Vagina (tissue), 2 donors: ENCODE data around the gene PCDHGB1.

Experiments used
- POLR2A ChIP-seq, 2 donors: fragments of 450-650 bp; IDR thresholded peaks; one replicate each; pipeline ENCODE4 v1.6.1; 2017; ENCODE audit warnings: antibody characterized with exemption in 2 of 2, mild to moderate bottlenecking in 2 of 2, moderate library complexity in 2 of 2
- TF ChIP-seq, protein P1 (sequence below), 3 experiments: fragments of 450-650 bp in 2 of 3; fragments of 200-600 bp in 1 of 3; sonication (generic) in 1 of 3; IDR thresholded peaks; one replicate each; pipeline ENCODE4 v1.5.1; 2017 to 2019; ENCODE audit warnings: antibody characterized with exemption in 3 of 3, mild to moderate bottlenecking in 2 of 3, moderate library complexity in 2 of 3

DNA sequence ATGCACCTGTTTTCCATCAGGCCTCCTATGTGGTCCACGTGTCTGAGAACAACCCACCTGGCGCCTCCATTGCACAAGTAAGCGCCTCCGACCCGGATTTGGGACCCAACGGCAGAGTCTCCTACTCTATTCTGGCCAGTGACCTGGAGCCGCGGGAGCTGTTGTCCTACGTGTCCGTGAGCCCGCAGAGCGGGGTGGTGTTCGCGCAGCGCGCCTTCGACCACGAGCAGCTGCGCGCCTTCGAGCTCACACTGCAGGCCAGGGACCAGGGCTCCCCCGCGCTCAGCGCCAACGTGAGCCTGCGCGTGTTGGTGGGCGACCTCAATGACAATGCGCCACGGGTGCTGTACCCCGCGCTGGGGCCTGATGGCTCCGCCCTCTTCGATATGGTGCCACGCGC is 1.7 kb downstream of the PCDHGB1 start:
- TF ChIP-seq, protein P1, sequence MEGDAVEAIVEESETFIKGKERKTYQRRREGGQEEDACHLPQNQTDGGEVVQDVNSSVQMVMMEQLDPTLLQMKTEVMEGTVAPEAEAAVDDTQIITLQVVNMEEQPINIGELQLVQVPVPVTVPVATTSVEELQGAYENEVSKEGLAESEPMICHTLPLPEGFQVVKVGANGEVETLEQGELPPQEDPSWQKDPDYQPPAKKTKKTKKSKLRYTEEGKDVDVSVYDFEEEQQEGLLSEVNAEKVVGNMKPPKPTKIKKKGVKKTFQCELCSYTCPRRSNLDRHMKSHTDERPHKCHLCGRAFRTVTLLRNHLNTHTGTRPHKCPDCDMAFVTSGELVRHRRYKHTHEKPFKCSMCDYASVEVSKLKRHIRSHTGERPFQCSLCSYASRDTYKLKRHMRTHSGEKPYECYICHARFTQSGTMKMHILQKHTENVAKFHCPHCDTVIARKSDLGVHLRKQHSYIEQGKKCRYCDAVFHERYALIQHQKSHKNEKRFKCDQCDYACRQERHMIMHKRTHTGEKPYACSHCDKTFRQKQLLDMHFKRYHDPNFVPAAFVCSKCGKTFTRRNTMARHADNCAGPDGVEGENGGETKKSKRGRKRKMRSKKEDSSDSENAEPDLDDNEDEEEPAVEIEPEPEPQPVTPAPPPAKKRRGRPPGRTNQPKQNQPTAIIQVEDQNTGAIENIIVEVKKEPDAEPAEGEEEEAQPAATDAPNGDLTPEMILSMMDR (IDR thresholded peaks at IDR 0.05), result no peak
- no peak for TF ChIP-seq POLR2A (IDR thresholded peaks at IDR 0.05)
